ENCODE results near the gene ARMH1.

Gene ARMH1

DNA sequence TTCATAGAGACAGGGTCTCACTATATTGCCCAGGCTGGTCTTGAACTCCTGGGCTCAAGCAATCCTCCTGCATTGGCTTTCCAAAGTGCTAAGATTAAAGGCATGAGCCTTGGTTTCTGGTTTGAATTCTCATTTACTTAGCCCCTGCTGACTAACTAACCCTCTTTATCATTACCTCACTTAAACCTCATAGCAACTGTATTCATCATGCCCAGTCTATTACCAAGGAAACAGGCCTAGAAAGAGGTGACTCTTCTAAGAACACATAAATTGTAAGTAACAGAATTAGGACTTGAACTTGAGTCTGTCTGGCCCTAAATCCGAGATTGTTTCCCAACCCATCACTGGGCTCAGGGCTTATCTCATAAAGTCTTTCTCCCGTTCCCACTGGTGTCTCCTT is 44.4 kb upstream of the ARMH1 start:
- no peak overlapping the region for H3K4me3 ChIP-seq (ENCODE audit: low read length)
- no peaks in the 10 kb centered on the region for H3K9me2 ChIP-seq (replicated peaks; ENCODE audit: insufficient read depth, low read length)
- peaks cover 28% of the 10 kb centered on the region for H3K79me2 ChIP-seq (ENCODE audit: low read length)
- H3K27me3 ChIP-seq (replicated peaks; ENCODE audit: insufficient read depth, low read length) = no peaks in the 10 kb centered on the region
- H3K4me1 ChIP-seq (ENCODE audit: low read length) = peaks cover 16% of the 10 kb centered on the region
- H3K9ac ChIP-seq (ENCODE audit: low read length) = no peak overlapping the region
- no peak overlapping the region for H3K27ac ChIP-seq (ENCODE audit: low read length)
- no peak overlapping the region for H2AFZ ChIP-seq (ENCODE audit: low read length)
- no peak overlapping the region for H3K4me2 ChIP-seq (ENCODE audit: low read depth, low read length)
- no peaks in the 10 kb centered on the region for H4K20me1 ChIP-seq (ENCODE audit: insufficient read depth, low read length)
- no peaks in the 10 kb centered on the region for H3K9me3 ChIP-seq (replicated peaks; ENCODE audit: insufficient read depth, low read length)
- H3K36me3 ChIP-seq (replicated peaks; ENCODE audit: insufficient read depth, low read length) = peaks cover 1% of the 10 kb centered on the region; the same call in 1 of the 2 replicates
- DNase-seq = no peak
- TF ChIP-seq, protein P1, sequence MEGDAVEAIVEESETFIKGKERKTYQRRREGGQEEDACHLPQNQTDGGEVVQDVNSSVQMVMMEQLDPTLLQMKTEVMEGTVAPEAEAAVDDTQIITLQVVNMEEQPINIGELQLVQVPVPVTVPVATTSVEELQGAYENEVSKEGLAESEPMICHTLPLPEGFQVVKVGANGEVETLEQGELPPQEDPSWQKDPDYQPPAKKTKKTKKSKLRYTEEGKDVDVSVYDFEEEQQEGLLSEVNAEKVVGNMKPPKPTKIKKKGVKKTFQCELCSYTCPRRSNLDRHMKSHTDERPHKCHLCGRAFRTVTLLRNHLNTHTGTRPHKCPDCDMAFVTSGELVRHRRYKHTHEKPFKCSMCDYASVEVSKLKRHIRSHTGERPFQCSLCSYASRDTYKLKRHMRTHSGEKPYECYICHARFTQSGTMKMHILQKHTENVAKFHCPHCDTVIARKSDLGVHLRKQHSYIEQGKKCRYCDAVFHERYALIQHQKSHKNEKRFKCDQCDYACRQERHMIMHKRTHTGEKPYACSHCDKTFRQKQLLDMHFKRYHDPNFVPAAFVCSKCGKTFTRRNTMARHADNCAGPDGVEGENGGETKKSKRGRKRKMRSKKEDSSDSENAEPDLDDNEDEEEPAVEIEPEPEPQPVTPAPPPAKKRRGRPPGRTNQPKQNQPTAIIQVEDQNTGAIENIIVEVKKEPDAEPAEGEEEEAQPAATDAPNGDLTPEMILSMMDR (IDR thresholded peaks at IDR 0.05; ENCODE audit: low read length) = no peak
- no peak for TF ChIP-seq EZH2phosphoT487 (IDR thresholded peaks at IDR 0.05; ENCODE audit: low read length)
- no peak for TF ChIP-seq EZH2 (optimal IDR thresholded peaks at IDR 0.05; ENCODE audit: low read depth, low read length)
- no peaks in the 10 kb centered on the region for H3F3A ChIP-seq (ENCODE audit: insufficient read depth, low read length)

DNA sequence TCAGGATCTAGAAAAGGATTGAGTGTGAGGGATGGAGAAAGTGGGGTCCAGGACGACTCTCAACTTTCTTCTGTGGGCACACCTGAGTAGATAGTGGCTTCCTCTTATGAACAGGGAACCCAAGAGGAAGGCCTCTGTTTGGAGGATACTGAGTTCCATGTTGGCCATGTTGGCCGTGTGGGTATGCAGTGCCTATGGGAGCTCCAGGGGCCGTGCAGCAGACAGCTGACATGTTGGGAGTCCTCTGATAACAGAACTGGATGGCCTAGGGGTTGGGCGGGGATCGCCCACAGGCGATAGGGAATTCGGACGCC is 43.2 kb upstream of the ARMH1 start:
- Histone ChIP-seq H4K20me1 (ENCODE audit: insufficient read depth, low read length) (no peaks in the 10 kb centered on the region), H3K4me1 (ENCODE audit: low read length) (peaks cover 16% of the 10 kb centered on the region), H3K27ac (ENCODE audit: low read length) (peak overlapping the region; percentile 74), H3K79me2 (ENCODE audit: low read length) (peaks cover 36% of the 10 kb centered on the region), H3K4me3 (ENCODE audit: low read length) (peak overlapping the region; percentile 79), H3K4me2 (ENCODE audit: low read depth, low read length) (peak overlapping the region; percentile 79), H3K36me3 (replicated peaks; ENCODE audit: insufficient read depth, low read length) (peaks cover 5% of the 10 kb centered on the region; the same call in 1 of the 2 replicates), H3K9me2 (replicated peaks; ENCODE audit: insufficient read depth, low read length) (no peaks in the 10 kb centered on the region), H2AFZ (ENCODE audit: low read length) (peak overlapping the region; percentile 69), H3K27me3 (replicated peaks; ENCODE audit: insufficient read depth, low read length) (no peaks in the 10 kb centered on the region), H3K9ac (ENCODE audit: low read length) (peak overlapping the region; percentile 92), H3F3A (ENCODE audit: insufficient read depth, low read length) (no peaks in the 10 kb centered on the region), H3K9me3 (replicated peaks; ENCODE audit: insufficient read depth, low read length) (no peaks in the 10 kb centered on the region)
- TF ChIP-seq, protein P1 (IDR thresholded peaks at IDR 0.05; ENCODE audit: low read length) = no peak
- no peak for TF ChIP-seq EZH2 (optimal IDR thresholded peaks at IDR 0.05; ENCODE audit: low read depth, low read length)
- no peak for DNase-seq

DNA sequence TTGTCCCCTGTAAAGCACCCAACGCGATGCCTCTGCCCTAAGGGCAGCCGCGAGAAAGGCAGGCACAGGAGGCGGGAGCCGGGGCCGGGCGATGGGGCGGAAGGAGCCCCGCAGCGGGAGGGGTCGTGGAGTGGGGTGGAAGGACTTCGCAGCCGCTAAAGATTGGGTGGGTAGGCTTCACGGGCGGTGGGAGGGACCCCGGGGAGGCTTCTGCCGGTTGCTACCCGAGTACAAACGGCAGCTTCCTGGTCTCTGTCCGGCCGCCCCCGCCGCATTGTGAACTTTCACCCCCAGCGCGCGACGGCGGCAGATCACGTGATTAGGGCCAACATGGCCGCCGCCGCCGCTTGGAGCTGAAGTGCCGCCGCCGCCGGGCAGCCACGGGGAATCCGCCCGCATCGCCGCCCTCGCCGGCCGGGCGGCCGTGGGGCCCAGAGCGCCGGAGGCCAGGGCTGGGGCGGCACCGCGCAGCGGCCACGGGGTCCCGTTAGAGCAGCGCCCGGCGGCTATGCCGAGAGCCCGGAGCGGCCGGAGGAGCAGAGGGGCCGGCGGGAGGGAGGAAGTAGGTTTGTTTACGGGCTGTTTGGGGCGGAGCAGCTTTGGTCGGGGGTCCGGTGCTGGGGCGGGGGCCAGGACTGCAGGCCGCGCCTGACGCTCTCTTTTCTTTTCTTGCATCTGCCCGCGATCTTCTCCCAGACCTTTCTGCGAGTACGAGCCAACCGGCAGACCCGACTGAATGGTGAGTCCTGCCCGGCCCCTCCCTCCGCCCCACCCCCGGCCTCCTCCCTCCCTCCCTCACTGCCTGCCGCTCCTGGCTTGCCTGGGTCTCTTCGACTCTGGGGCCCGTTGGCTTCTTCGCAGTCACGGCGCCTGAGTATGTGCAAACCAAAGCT is 42.6 kb upstream of the ARMH1 start:
- Histone ChIP-seq H3K4me2 (ENCODE audit: low read depth, low read length) (peak overlapping the region; percentile 85), H3K4me1 (ENCODE audit: low read length) (peaks cover 16% of the 10 kb centered on the region), H3K79me2 (ENCODE audit: low read length) (peaks cover 40% of the 10 kb centered on the region), H3K4me3 (ENCODE audit: low read length) (peak overlapping the region; percentile 83), H2AFZ (ENCODE audit: low read length) (peak overlapping the region; percentile 69), H3K9me3 (replicated peaks; ENCODE audit: insufficient read depth, low read length) (no peaks in the 10 kb centered on the region), H3K27me3 (replicated peaks; ENCODE audit: insufficient read depth, low read length) (no peaks in the 10 kb centered on the region), H3K27ac (ENCODE audit: low read length) (peak overlapping the region; percentile 89), H3K9me2 (replicated peaks; ENCODE audit: insufficient read depth, low read length) (no peaks in the 10 kb centered on the region), H4K20me1 (ENCODE audit: insufficient read depth, low read length) (no peaks in the 10 kb centered on the region), H3F3A (ENCODE audit: insufficient read depth, low read length) (no peaks in the 10 kb centered on the region), H3K36me3 (replicated peaks; ENCODE audit: insufficient read depth, low read length) (peaks cover 5% of the 10 kb centered on the region; the same call in 1 of the 2 replicates), H3K9ac (ENCODE audit: low read length) (peak overlapping the region; percentile 92)
- TF ChIP-seq, protein P1 (IDR thresholded peaks at IDR 0.05; ENCODE audit: low read length) = no peak
- no peak for TF ChIP-seq EZH2phosphoT487 (IDR thresholded peaks at IDR 0.05; ENCODE audit: low read length)
- TF ChIP-seq EZH2 (optimal IDR thresholded peaks at IDR 0.05; ENCODE audit: low read depth, low read length) = no peak
- DNase-seq = peak; percentile 85
